ENCODE measurements around the gene GARIN6.

The GARIN6 gene

DNA sequence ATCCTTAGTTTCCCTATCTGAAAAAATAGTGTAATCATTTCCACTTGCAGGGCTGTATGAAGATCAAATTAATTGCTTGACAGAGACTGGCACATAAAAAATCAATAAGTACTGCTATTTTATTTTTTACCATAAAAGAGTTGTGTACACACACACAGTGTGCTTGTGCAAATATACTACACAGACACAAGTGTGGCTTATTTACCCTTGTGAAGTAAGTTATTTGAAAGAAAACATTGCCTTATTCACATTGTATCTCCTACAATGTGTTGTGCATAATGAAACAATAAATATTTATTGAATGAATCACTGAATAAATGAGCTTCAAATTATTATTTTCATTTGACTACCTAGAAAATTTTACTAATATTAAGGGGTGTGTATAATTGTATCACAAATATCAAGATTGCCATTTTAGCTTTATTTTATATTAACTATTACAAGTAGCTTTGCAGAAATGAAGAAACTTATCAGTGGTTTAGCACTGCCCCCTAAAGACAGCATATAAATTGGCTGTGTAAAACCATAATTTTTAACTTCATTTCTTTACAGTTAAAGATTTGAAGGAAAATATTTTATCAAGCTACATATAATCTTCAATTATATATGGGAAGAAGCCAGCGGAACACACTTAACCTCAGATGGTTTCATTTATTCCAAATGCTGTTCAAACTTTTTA, 11.3 kb downstream of the GARIN6 start:
- no peak for DNase-seq (ENCODE audit: low spot score)
- H3K27ac ChIP-seq = no peak overlapping the region

DNA sequence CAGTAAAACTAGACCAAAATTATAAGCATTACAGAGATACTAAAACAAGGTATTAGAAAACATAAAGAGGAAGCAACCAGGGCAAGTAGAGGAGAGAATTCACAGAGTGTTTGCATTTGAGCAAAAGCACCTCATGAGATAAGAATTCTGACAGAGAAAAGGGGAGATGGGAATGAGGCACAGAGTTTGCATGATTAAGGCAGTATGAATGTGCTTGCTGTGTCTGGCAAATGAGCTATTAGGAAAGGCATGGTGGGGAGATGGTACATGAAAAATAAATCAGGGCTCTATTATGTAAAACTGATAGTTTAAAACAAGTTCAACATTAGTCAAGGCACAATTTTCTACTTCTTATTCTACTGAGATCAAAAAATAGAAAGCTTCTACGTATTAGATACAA, 23.1 kb downstream of the GARIN6 start:
- no peak overlapping the region for H3K4me3 ChIP-seq
- no peak for DNase-seq (ENCODE audit: low spot score)
- H3K27ac ChIP-seq = no peak overlapping the region
- TF ChIP-seq, protein P1, sequence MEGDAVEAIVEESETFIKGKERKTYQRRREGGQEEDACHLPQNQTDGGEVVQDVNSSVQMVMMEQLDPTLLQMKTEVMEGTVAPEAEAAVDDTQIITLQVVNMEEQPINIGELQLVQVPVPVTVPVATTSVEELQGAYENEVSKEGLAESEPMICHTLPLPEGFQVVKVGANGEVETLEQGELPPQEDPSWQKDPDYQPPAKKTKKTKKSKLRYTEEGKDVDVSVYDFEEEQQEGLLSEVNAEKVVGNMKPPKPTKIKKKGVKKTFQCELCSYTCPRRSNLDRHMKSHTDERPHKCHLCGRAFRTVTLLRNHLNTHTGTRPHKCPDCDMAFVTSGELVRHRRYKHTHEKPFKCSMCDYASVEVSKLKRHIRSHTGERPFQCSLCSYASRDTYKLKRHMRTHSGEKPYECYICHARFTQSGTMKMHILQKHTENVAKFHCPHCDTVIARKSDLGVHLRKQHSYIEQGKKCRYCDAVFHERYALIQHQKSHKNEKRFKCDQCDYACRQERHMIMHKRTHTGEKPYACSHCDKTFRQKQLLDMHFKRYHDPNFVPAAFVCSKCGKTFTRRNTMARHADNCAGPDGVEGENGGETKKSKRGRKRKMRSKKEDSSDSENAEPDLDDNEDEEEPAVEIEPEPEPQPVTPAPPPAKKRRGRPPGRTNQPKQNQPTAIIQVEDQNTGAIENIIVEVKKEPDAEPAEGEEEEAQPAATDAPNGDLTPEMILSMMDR (IDR thresholded peaks at IDR 0.05) = no peak

More for the DNA sequence above, 11.3 kb downstream of the GARIN6 start:
- no peak overlapping the region for H3K4me3 ChIP-seq
- TF ChIP-seq, protein P1 (IDR thresholded peaks at IDR 0.05) = no peak

DNA sequence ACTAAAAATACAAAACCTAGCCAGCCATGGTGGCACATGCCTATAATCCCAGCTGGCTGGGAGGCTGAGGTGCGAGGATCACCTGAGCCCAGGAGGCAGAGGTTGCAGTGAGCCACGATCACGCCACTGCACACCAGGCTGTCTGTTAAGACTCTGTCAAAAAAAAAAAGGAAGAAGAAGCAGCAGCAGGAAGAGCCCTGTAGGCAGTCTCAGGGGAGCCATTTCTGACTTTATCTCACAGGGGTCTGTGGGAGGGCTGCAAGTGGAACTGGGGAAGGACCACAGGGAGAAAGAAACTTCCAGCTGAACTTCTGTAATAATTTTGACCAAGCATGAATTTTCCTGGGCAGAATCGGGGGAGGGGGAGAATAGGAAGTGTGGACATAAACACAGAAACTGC, 32.7 kb downstream of the GARIN6 start:
- Histone ChIP-seq H3K4me3 (no peak overlapping the region), H3K27ac (no peak overlapping the region)
- DNase-seq (ENCODE audit: low spot score) = no peak
- TF ChIP-seq, protein P1 (IDR thresholded peaks at IDR 0.05) = no peak

DNA sequence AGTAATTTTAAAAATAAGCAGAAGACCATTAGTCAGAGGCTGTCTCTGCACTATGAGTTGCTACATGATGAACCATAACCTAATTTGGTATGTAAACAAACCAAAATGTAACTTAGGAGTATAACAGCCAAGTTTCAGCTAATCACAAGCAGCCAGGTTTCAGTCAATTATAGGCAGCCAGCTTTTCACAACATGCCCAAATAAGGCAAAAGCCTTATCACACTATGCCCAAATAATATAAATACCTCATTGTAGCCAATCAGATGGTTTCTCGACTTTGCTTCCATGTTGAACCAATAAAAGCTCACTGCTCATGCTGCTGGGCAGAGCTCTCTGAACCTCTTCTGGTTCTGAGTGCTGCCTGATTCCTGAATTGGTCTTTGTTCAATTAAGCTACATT, 38.6 kb downstream of the GARIN6 start:
- H3K27ac ChIP-seq = no peak overlapping the region
- no peak for DNase-seq (ENCODE audit: low spot score)
- TF ChIP-seq, protein P1 (IDR thresholded peaks at IDR 0.05) = no peak
- H3K4me3 ChIP-seq = no peak overlapping the region

DNA sequence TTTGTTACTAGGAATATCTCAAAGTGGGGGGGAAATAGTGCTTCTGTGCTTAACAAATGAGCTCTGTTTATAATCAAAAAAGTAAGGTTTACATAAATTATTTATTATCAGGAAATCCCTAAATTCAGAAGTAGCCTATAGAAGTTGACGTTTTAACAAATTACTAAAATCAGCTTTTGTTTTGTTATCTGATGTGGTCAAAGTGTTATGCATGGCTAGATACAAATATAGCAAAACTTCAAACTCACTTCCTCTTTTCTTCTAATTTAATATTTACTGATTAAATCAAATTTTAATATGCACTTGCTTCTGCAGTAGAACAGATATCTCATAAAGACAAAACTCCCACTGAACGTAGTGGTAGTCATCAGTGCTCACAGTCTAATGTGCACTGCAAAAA, 47.5 kb downstream of the GARIN6 start:
- no peak for DNase-seq (ENCODE audit: low spot score)
- Histone ChIP-seq H3K4me3 (no peak overlapping the region), H3K27ac (no peak overlapping the region)
- TF ChIP-seq, protein P1 (IDR thresholded peaks at IDR 0.05) = no peak
